ENCODE measurements around the gene MROH9. TPM values are rescaled to one million over a fixed set of nuclear protein-coding genes. Genes with fewer than 3 reads are reported as not detected.

The MROH9 gene
- polyA plus RNA-seq, 1 of the 3 experiments (the other 2 are of a cell fraction) = 0.26 TPM

DNA sequence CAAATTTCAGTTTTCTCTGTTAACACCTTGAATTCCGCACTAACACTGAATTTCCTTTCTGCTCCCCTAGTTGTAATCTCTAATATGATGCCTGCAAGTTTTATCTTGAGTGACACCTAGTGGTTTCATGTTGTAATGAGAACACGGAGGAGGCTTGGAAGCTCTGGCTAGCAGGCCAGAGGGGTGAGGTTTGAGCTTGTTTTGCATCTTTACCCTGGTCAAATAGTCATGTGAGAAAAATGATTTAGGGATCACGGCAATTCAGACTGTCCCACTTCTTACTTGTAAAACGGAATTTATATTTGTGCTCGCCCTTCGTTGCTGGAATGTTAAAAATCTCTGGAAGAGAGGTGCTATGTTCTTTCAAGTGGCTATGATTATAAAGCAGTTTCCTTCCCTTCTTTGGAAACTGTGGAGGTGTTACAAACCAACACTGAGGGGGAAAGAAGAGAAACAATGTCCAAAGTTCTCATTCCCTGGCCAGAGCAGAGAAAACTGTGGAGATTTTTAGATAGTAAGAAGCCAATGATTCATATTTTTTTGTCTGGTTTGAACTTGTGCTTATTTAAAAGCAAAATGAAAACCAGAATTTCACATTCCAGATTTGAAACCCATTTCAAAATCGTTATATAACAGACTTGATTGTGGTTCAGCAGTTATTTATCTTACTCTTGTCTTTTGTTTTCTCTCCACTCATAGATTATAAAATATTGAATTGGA is 5.3 kb upstream of the MROH9 start:
- Histone ChIP-seq H3K9ac (peak overlapping the region; percentile 74), H3K4me2 (peak overlapping the region; percentile 79), H3F3A (replicated peaks; ENCODE audit: insufficient read depth) (peaks cover 50% of the 10 kb centered on the region), H4K20me1 (ENCODE audit: insufficient read depth) (no peaks in the 10 kb centered on the region), H3K9me3 (no peaks in the 10 kb centered on the region), H3K36me3 (replicated peaks in 1 of 2; ENCODE audit: control insufficient read depth in 1 of 2, insufficient read depth in 2 of 2, low read length in 1 of 2) (no peaks in the 10 kb centered on the region), H2AFZ (ENCODE audit: low read depth) (peak overlapping the region; percentile 71; the same call in 1 of the 2 replicates), H3K9me2 (no peaks in the 10 kb centered on the region), H3K79me2 (ENCODE audit: insufficient read depth) (no peaks in the 10 kb centered on the region), H3K4me3 (ENCODE audit: low read depth in 2 of 2, low read length in 1 of 2) (peak overlapping the region; percentile 19 to 38; a peak in 3 of 4 replicates), H3K27ac (ENCODE audit: low read depth in 2 of 2, low read length in 1 of 2) (peak overlapping the region; percentile 84 to 94), H3K4me1 (ENCODE audit: control insufficient read depth in 1 of 2, insufficient read depth in 2 of 2, low read depth in 1 of 2, low read length in 1 of 2) (peaks cover 0 to 15% of the 10 kb centered on the region in 2 experiments; a peak in 2 of 4 replicates), H3K27me3 (ENCODE audit: insufficient read depth) (no peaks in the 10 kb centered on the region)
- TF ChIP-seq FOXM1 (IDR thresholded peaks at IDR 0.05; ENCODE audit: low read depth) (peak; percentile 50; the same call in 1 of the 2 replicates), JUND (IDR thresholded peaks at IDR 0.05) (0 out of 2 replicates have a peak, but pooled peaks have one; percentile 13), TCF12 (IDR thresholded peaks at IDR 0.05) (peak; percentile 63), NFIC (IDR thresholded peaks at IDR 0.05; ENCODE audit: borderline replicate concordance) (0 out of 2 replicates have a peak, but pooled peaks have one; percentile 10), SMC3 (IDR thresholded peaks at IDR 0.05; ENCODE audit: low read depth, low read length) (peak; percentile 54), PBX3 (IDR thresholded peaks at IDR 0.05) (peak; percentile 45; the same call in 1 of the 2 replicates), MEF2A (IDR thresholded peaks at IDR 0.05; ENCODE audit: borderline replicate concordance, low read depth) (no peak), TEAD4 (IDR thresholded peaks at IDR 0.05; ENCODE audit: borderline replicate concordance, insufficient read depth) (0 out of 2 replicates have a peak, but pooled peaks have one; percentile 22), RAD21 (IDR thresholded peaks at IDR 0.05; ENCODE audit: low read length) (peak; percentile 73), MAX (IDR thresholded peaks at IDR 0.05; ENCODE audit: low read depth) (peak; percentile 9; the same call in 1 of the 2 replicates), USF2 (IDR thresholded peaks at IDR 0.05; ENCODE audit: borderline replicate concordance, low read depth, low read length) (no peak), RXRA (IDR thresholded peaks at IDR 0.05; ENCODE audit: borderline replicate concordance, low read depth) (no peak), EP300 (IDR thresholded peaks at IDR 0.05; ENCODE audit: borderline replicate concordance in 1 of 2, low read depth in 1 of 2, low read length in 1 of 2) (peak in 1 of 2 experiments; percentile 72; a peak in 2 of 4 replicates)
- TF ChIP-seq, protein P1, sequence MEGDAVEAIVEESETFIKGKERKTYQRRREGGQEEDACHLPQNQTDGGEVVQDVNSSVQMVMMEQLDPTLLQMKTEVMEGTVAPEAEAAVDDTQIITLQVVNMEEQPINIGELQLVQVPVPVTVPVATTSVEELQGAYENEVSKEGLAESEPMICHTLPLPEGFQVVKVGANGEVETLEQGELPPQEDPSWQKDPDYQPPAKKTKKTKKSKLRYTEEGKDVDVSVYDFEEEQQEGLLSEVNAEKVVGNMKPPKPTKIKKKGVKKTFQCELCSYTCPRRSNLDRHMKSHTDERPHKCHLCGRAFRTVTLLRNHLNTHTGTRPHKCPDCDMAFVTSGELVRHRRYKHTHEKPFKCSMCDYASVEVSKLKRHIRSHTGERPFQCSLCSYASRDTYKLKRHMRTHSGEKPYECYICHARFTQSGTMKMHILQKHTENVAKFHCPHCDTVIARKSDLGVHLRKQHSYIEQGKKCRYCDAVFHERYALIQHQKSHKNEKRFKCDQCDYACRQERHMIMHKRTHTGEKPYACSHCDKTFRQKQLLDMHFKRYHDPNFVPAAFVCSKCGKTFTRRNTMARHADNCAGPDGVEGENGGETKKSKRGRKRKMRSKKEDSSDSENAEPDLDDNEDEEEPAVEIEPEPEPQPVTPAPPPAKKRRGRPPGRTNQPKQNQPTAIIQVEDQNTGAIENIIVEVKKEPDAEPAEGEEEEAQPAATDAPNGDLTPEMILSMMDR (IDR thresholded peaks at IDR 0.05) = peak; percentile 87
- 1% methylated on average over 7 of the region's 7 CpGs for WGBS (ENCODE audit: low lambda C conversion rate)
- POLR2A ChIA-PET = no interaction called here
- DNase-seq = peak; percentile 49
- CTCF ChIA-PET = interaction anchor here (0.6 to 2.3 kb wide), 19 partner anchors 8 to 1384 kb away, joined by 3 to 16 read pairs (median 4); no protein-coding TSS in a partner anchor

All from SK-N-SH (cell line).